NCI-H1417 (cell line): ENCODE results near the gene CD4.

ENCODE experiments used
- DNase-seq, 3 experiments: peaks; one replicate each; lab custom pipeline; 2025; lab: John Stamatoyannopoulos, UW

The CD4 gene

GRCh38 chr12:6816598-6816997 is 27.3 kb downstream of the CD4 start:
- DNase-seq: no peak

- no peak for DNase-seq
These were observed 27.8 kb downstream of the CD4 start for GRCh38 chr12:6817098-6817497.

- no peak for DNase-seq
These were observed 28.4 kb downstream of the CD4 start for GRCh38 chr12:6817662-6818157.

- no peak for DNase-seq
These were observed 28.9 kb downstream of the CD4 start for GRCh38 chr12:6818222-6818621.

GRCh38 chr12:6818645-6819044 is 29.3 kb downstream of the CD4 start:
- no peak for DNase-seq

DNA sequence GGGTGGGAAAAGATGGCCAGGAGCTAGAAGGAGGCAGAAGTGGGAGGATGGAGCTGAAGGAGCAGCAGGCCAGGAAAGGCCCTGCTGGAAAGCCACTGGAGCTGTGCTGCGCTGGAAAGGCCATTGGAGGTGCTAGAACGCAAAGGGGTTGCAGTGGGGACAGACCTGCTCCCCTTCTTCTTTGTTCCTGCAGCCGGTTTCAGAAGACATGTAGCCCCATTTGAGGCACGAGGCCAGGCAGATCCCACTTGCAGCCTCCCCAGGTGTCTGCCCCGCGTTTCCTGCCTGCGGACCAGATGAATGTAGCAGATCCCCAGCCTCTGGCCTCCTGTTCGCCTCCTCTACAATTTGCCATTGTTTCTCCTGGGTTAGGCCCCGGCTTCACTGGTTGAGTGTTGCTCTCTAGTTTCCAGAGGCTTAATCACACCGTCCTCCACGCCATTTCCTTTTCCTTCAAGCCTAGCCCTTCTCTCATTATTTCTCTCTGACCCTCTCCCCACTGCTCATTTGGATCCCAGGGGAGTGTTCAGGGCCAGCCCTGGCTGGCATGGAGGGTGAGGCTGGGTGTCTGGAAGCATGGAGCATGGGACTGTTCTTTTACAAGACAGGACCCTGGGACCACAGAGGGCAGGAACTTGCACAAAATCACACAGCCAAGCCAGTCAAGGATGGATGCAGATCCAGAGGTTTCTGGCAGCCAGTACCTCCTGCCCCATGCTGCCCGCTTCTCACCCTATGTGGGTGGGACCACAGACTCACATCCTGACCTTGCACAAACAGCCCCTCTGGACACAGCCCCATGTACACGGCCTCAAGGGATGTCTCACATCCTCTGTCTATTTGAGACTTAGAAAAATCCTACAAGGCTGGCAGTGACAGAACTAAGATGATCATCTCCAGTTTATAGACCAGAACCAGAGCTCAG is 30.0 kb downstream of the CD4 start:
- DNase-seq: no peak

- peak in 1 of 3 experiments; percentile 37 for DNase-seq
These were observed 30.8 kb downstream of the CD4 start for GRCh38 chr12:6820166-6820565.

DNA sequence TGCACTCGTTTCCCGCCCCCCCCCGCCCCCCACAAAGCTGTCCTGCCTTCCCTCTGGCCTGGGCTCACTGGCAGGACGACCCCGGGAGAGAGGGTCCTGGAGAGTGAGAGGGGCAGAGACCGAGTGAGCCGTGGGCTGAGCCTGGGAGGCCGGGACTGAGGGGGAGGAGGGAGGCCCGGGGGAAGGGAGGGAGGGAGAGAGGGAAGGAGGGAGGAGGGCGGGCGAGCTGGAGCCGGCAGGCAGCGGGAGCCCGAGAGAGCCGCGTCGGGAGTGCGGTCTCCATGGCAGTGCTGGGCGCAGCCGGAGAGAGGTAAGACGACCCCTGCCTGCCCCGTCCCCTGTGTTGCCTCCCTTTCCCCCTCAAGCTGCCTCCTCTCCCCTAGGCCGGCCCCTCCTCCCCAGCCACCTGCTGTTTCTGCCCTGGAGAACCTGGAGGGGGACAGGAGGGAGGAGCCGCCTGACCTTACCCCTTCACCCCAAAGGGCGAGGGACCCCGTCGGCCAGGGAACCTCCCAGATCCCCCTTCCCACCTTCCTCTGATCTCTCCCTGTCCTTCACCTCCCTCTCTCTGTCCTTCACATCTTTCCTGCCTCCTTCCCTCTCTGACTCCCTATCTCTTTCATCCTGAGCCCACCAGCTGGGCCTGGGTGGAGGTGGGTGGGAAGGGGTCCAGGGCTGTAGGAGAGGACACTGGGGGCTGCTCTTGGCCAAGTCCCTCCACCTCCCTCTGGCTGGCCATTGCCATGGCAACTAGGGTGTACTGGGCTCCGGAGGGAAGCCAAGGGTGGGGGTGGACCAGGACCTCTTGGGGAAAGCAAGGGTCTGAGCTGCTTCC is 32.5 kb downstream of the CD4 start, which contains the start of gene GPR162:
Gene GPR162 (plus strand): TSS at position 231 of the 835 bp plus-strand sequence. CDS start 2,078 bp downstream, outside the sequence.
- DNase-seq: peak; percentile 60 to 91 (median 87)

DNA sequence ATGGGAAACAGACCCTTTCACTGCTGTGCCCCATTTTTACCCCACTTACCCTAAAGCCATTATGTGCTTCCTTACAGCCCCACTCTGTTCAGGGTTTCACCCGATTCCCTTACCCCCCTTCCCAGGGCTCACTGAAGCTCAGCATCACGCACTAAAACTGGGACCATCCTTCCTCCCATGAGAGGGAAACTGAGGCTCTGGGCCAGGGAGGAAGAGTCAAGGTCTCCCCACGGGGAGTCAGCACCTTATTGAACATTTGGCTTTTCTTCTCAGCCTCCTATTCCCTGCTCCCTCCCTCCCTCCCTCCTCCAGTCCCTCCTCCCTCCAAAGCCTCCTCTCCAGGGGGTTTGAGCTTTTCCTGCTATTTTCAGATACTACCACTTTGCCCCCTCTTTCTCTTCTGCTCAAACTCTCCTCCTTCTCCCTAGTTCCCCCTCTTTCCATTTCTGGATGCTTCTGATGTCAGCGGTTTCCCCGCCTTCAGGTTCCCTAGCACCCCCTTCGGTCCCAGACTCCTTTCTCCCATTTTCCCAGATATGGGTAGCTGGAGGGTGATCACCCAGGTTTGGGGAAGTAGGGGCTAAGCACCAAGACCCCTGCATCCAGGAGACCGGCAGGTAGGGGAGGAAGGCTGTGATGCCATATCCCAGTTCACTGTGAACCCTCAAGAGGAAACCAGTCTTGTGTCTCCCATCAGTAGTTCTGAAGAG is 33.3 kb downstream of the CD4 start:
- DNase-seq: no peak

- no peak for DNase-seq
These were observed 34.1 kb downstream of the CD4 start for GRCh38 chr12:6823182-6824084.

- no peak for DNase-seq
These were observed 34.9 kb downstream of the CD4 start for GRCh38 chr12:6824085-6824775.

DNA sequence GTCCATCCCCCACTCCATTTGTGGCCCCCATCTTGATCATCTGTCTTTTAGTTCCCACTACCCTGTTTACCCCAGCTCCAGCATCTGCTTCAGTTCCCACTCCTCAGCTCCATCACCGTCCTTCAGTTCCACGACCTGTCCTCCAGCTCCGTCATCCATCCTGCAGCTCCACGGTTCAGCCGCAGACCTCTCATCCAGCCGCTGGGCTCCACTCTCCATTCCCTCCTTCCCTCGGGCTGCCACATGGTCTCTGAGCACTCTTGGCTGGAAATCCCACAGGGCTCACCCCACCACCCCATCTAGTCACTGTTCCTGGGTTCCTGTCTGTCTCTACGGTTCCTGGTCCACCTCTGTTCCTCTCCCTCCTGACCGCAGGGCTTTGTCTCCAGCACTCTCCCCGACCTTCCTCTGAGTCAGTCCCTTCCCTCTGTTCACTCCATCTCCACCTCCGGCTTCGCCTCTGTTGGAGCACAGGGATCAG is 35.6 kb downstream of the CD4 start:
- DNase-seq: no peak

- peak; percentile 56 to 84 (median 68) for DNase-seq
These were observed 36.2 kb downstream of the CD4 start for GRCh38 chr12:6825398-6826124.

DNA sequence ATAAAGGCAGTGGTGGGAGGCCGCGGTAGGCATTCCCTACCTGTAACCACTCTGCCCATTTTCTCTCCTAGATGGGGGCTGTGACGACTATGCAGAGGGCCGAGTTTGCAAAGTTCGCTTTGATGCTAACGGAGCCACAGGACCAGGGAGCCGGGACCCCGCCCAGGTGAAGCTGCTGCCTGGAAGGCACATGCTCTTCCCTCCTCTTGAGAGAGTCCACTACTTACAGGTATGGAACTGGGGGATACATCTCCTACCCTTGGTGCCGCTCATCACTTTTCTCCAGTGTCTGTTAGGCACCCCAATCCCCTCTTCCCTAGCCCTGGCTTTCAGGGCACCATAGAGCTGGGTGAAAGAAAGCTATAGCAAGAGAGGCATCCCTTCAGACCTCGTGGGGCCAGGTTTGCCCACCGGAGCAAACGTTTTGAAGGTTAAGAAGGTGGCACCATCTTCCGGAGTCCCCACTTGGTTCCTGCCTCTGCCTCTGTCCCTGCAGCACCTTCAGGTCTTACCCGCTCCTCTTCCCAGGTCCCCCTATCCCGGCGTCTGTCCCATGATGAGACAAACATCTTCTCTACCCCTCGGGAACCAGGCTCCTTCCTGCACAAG is 36.9 kb downstream of the CD4 start:
- no peak for DNase-seq

- DNase-seq: no peak
These were observed 37.6 kb downstream of the CD4 start for GRCh38 chr12:6826734-6827436.

GRCh38 chr12:6827437-6827911 is 38.1 kb downstream of the CD4 start:
- DNase-seq: peak; percentile 87 to 95 (median 89)

DNA sequence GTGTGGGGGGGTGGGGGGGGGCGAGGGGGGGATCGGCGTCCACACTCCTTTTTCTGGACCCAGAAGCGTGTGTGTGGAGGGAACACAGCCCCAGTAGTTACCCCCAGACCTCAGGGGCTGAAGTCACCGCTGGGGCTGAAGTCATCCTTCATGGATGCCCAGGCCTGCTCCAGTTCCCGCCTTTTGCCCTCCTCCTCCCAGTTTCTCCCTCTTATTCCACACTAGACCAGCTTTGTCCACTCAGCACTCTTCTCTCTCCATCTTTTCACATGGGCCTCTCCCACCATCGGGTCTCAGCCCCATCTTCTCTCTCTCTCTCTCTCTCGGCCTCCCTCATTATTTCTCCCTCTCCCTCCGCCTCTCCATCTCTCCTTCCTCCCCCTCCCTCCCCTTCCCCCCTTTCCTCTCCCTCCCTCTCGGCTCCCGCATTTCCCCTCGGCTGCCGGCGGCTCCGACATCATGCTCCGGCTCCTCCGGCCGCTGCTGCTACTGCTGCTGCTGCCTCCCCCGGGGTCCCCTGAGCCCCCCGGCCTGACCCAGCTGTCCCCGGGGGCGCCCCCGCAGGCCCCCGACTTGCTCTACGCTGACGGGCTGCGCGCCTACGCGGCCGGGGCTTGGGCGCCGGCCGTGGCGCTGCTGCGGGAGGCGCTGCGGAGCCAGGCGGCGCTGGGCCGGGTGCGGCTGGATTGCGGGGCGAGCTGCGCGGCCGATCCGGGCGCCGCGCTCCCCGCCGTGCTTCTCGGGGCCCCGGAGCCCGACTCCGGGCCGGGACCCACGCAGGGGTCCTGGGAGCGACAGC is 38.9 kb downstream of the CD4 start, which contains the start of gene P3H3:
Gene P3H3 (plus strand): TSS at position 426 of the 799 bp plus-strand sequence. CDS start 34 bp downstream, at position 460.
- peak; percentile 9 to 87 (median 79) for DNase-seq
